Heart left ventricle (tissue), 16 donors: ENCODE data around the gene AP3B1. TPM values are rescaled to one million over a fixed set of nuclear protein-coding genes. Genes with fewer than 3 reads are reported as not detected.

Experiments used
- ATAC-seq, 4 donors: fragments of 200-7000 bp; cut with Tn5 transposase; one replicate each; pipeline ENCODE4 v1.9.1; 2020 to 2022; ENCODE audit warnings: moderate library complexity in 4 of 4, mild to moderate bottlenecking in 3 of 4, moderate number of reproducible peaks in 1 of 4
- DNase-seq, 5 donors: peaks; one replicate each; pipeline ENCODE4 v3.0.0-alpha.2; 2020
- H3K27ac ChIP-seq, 12 donors: fragments of 200-600 bp; sonication (generic) in 4 of 12; one replicate each; pipeline versions ENCODE4 v1.5.0 to v1.8.0; 2016 to 2022; ENCODE audit warnings: mild to moderate bottlenecking in 2 of 12
- H3K27me3 ChIP-seq, 9 donors: fragments of 200-600 bp; sonication (generic) in 2 of 9; one replicate each; pipeline versions ENCODE4 v1.5.1 to v1.8.0; 2016 to 2022; ENCODE audit warnings: mild to moderate bottlenecking in 3 of 9
- H3K36me3 ChIP-seq, 9 donors: fragments of 200-600 bp; sonication (generic) in 2 of 9; one replicate each; pipeline versions ENCODE4 v1.5.0 to v1.8.0; 2018 to 2022; ENCODE audit warnings: mild to moderate bottlenecking in 2 of 9
- H3K4me1 ChIP-seq, 12 donors: fragments of 200-600 bp; sonication (generic) in 4 of 12; one replicate each; pipeline versions ENCODE4 v1.5.0 to v1.8.0; 2016 to 2022; ENCODE audit warnings: mild to moderate bottlenecking in 3 of 12
- H3K4me3 ChIP-seq, 12 donors: fragments of 200-600 bp; sonication (generic) in 4 of 12; one replicate each; pipeline versions ENCODE4 v1.5.0 to v1.8.0; 2017 to 2022; ENCODE audit warnings: mild to moderate bottlenecking in 9 of 12, moderate library complexity in 4 of 12
- H3K9me3 ChIP-seq, 12 donors: fragments of 200-600 bp; sonication (generic) in 4 of 12; one replicate each; pipeline versions ENCODE4 v1.5.0 to v1.8.0; 2016 to 2022; ENCODE audit warnings: mild to moderate bottlenecking in 1 of 12
- POLR2A ChIP-seq, 2 donors: fragments of 450-650 bp; IDR thresholded peaks; one replicate each; pipeline ENCODE4 v1.6.1; 2017; ENCODE audit warnings: antibody characterized with exemption in 2 of 2, mild to moderate bottlenecking in 2 of 2, moderate library complexity in 2 of 2
- WGBS, 4 donors: extraction: QIAGEN DNeasy Blood & Tissue Kit in 2 of 4; methylation state at CpG; one replicate each; pipeline versions ENCODE4 v1.1.5 to v1.1.7; 2013 to 2018; 5-methylcytosine and 5-hydroxymethylcytosine counted together
- intact Hi-C, 10 donors: fragments of 100-400 bp; cut with DNase I; formaldehyde crosslinking; loops; one replicate each; pipeline versions ENCODE4 v1.11.1 to v1.14.2; 2022
- polyA plus RNA-seq, 2 donors: library from polyadenylated mRNA; stranded (reverse); fragments of 200-250 nt; gene quantifications; one replicate each; pipeline ENCODE4 v1.2.3, GENCODE V29; 2013
- total RNA-seq, 9 donors: library from RNA; depleted of rRNA in 2 of 9; stranded (reverse); fragments of >200 nt in 2 of 9; fragmentation: NEBNext Ultra II Directional in 3 of 9; extraction: Animal tissue kit (Norgen Biotek cat#: 25700) in 3 of 9; gene quantifications; one replicate each; pipeline versions ENCODE4 v1.1.0 to v1.2.4, GENCODE V29; 2016 to 2023
- TF ChIP-seq, protein P1 (sequence below), 12 donors: fragments of 200-600 bp; sonication (generic) in 4 of 12; IDR thresholded peaks; one replicate each; pipeline versions ENCODE4 v1.5.0 to v1.8.0; 2018 to 2022; ENCODE audit warnings: antibody characterized with exemption in 12 of 12, mild to moderate bottlenecking in 5 of 12
- donor health status: ischemic (EF 13 %, LVEDD 7.1; RV severe dilation, severe dysfunction).
- donor health status: healthy with polysubstance abuse.
- donor health status: DM: no; HTN: yes; CAD: no.
- donor health status: DM: no; HTN: no; CAD: no.
- donor health status: ischemic (EF 25% LVEDD 6.9; RV normal size, moderate dysfunction).
- donor health status: ischemic (EF 25% LVEDD 5.7; RV mildly dilated, moderate dysfunction).
- donor health status: healthy.
- donor health status: DM: yes; HTN: yes; CAD: no.
- donor health status: ischemic (EF 35%, LVEDD 5.7; RV mildly dilated, moderate dysfunction).
- donor health status: nonischemic (EF 11% LVEDD 7.7; RV severe dilation, severe dysfunction).
- donor health status: DM: yes; HTN: yes; CAD: no.
- donor health status: PGD.
- donor health status: ischemic (EF 29% LVEDD 5.4; RV normal size, mild dysfunction).
- donor health status: nonischemic (EF 23%, LVEDD 6.1; RV moderate dilation, normal function).

The AP3B1 gene
- total and polyA plus RNA-seq, 11 donors: 14.4 to 33.7 (median 25.2) TPM

DNA sequence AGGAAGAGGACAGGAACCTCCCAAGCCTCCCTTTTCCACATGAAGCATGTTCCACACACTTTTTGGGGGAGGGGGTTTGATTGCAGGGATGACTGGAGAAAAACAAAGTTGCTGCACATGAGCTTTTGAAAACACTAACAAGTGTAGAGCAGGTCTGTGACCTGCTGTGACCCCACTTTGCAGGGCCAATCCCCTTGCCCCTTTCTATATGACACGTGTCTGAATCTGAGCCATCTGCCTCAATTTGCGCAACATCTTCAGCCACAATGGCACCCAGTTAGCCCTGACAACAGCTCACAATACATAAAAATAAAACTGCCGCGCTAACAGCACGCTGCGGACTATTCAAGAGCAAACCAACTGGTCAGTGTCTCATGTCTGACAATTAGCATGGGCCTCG is 290.6 kb downstream of the AP3B1 start:
- WGBS, 4 donors: 94 to 97% (median 96%) methylated on average over 7 of the region's 7 CpGs
- peaks cover 0 to 7% (median 0%) of the 10 kb centered on the region in 12 donors for H3K4me1 ChIP-seq
- H3K36me3 ChIP-seq: peaks cover 0 to 24% (median 0%) of the 10 kb centered on the region in 9 donors
- TF ChIP-seq, protein P1, sequence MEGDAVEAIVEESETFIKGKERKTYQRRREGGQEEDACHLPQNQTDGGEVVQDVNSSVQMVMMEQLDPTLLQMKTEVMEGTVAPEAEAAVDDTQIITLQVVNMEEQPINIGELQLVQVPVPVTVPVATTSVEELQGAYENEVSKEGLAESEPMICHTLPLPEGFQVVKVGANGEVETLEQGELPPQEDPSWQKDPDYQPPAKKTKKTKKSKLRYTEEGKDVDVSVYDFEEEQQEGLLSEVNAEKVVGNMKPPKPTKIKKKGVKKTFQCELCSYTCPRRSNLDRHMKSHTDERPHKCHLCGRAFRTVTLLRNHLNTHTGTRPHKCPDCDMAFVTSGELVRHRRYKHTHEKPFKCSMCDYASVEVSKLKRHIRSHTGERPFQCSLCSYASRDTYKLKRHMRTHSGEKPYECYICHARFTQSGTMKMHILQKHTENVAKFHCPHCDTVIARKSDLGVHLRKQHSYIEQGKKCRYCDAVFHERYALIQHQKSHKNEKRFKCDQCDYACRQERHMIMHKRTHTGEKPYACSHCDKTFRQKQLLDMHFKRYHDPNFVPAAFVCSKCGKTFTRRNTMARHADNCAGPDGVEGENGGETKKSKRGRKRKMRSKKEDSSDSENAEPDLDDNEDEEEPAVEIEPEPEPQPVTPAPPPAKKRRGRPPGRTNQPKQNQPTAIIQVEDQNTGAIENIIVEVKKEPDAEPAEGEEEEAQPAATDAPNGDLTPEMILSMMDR (IDR thresholded peaks at IDR 0.05): no peak
- TF ChIP-seq POLR2A (IDR thresholded peaks at IDR 0.05): no peak
- H3K27ac ChIP-seq: no peak overlapping the region
- no peak overlapping the region for H3K4me3 ChIP-seq
- DNase-seq (no peak), ATAC-seq (no peak)
- no peaks in the 10 kb centered on the region for H3K9me3 ChIP-seq
- H3K27me3 ChIP-seq: no peaks in the 10 kb centered on the region
- intact Hi-C loops: loop anchor here in 4 of 10 donors (10.0 kb wide), 2 partner anchors 359 to 439 kb away; no protein-coding TSS in a partner anchor

DNA sequence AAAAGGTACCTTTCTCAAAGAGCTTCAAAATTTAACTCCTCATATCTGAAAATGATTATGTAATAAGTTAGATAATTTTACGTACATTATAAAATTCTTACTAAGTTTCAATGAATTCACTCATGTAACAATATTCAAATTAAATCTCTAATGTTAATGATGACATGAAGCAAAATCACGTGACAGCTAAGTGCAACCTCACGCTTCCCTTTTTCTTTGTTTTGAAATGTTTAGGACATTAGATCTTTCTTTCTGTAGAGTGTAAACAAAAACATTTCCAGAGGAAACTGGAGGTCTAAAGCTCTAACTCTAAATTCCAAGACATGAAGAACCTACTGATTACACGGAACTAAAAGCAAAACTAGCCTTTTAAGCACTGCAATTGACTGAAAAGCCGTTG is 291.0 kb downstream of the AP3B1 start:
- Histone ChIP-seq H3K4me3 (no peak overlapping the region), H3K9me3 (no peaks in the 10 kb centered on the region), H3K27ac (no peak overlapping the region), H3K4me1 (peaks cover 0 to 7% (median 1%) of the 10 kb centered on the region in 12 donors), H3K36me3 (peaks cover 0 to 24% (median 0%) of the 10 kb centered on the region in 9 donors), H3K27me3 (no peaks in the 10 kb centered on the region)
- intact Hi-C loops: loop anchor here in 4 of 10 donors (10.0 kb wide), 2 partner anchors 359 to 439 kb away; no protein-coding TSS in a partner anchor
- TF ChIP-seq POLR2A (IDR thresholded peaks at IDR 0.05): no peak
- TF ChIP-seq, protein P1 (IDR thresholded peaks at IDR 0.05): no peak
- WGBS, 4 donors: 95 to 97% (median 95%) methylated on average over 5 of the region's 5 CpGs
- ATAC-seq (no peak), DNase-seq (no peak)

DNA sequence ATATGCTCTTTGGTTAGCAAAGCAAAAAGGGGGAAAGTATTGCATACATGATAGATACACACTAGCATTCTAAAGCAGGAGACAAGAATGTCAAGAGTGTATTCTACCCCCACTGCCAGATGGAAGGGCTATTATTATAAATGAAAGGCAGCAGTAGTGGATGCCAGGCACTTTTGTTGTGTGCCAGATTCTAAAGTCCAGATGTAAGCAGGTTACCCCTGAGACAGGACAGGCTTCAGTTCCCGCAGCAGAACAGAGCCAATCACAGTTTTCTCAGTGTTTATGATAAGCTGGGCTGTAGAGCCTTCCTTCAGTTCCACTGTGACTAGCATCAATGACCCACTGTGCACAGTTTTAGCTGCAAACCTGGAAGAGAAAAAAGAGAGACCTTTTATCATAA is 291.8 kb downstream of the AP3B1 start:
- TF ChIP-seq, protein P1 (IDR thresholded peaks at IDR 0.05): no peak
- TF ChIP-seq POLR2A (IDR thresholded peaks at IDR 0.05): no peak
- Histone ChIP-seq H3K4me3 (no peak overlapping the region), H3K9me3 (no peaks in the 10 kb centered on the region), H3K27ac (no peak overlapping the region), H3K4me1 (peaks cover 0 to 7% (median 1%) of the 10 kb centered on the region in 12 donors), H3K36me3 (peaks cover 0 to 24% (median 0%) of the 10 kb centered on the region in 9 donors), H3K27me3 (no peaks in the 10 kb centered on the region)
- peak; percentile 58 to 81 (median 72) for ATAC-seq
- DNase-seq: no peak
- 46 to 52% (median 48%) methylated on average over 1 of the region's 1 CpG for WGBS, 4 donors
- intact Hi-C loops: loop anchor here in 4 of 10 donors (10.0 kb wide), 2 partner anchors 358 to 438 kb away; no protein-coding TSS in a partner anchor

DNA sequence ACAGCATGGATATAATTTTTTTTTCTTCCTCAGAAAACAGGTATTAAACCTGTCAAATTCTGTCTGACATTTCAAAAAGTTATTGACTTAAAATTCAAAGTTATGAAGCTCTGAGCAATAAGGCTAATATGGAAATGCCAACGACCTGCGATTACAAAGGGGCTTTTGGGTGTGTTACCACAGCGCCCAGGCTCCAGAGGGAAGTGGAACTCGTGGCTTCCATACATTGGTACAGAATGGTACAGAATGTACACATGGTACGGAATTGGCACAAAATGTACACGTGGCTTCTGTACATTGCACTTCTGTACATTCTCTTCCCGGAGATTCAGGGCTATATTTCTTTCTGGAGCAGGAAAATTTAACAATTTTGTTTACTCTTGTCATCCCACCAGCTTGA is 293.3 kb downstream of the AP3B1 start:
- peaks cover 0 to 24% (median 0%) of the 10 kb centered on the region in 9 donors for H3K36me3 ChIP-seq
- no peak overlapping the region for H3K27ac ChIP-seq
- H3K4me1 ChIP-seq: peaks cover 0 to 7% (median 1%) of the 10 kb centered on the region in 12 donors
- no peaks in the 10 kb centered on the region for H3K9me3 ChIP-seq
- WGBS, 4 donors: 88 to 96% (median 94%) methylated on average over 7 of the region's 7 CpGs
- H3K4me3 ChIP-seq: no peak overlapping the region
- TF ChIP-seq, protein P1 (IDR thresholded peaks at IDR 0.05): no peak
- no peak for TF ChIP-seq POLR2A (IDR thresholded peaks at IDR 0.05)
- no peak for ATAC-seq
- H3K27me3 ChIP-seq: no peaks in the 10 kb centered on the region
- no peak for DNase-seq
- intact Hi-C loops: loop anchor here in 4 of 10 donors (10.0 kb wide), 2 partner anchors 356 to 436 kb away; no protein-coding TSS in a partner anchor
